Esophagus squamous epithelium (tissue), 5 donors: ENCODE results near the gene ERCC4. TPM values are rescaled to one million over a fixed set of nuclear protein-coding genes. Genes with fewer than 3 reads are reported as not detected.

ENCODE experiments used
- DNase-seq: peaks from one replicate; lab custom pipeline; 2025; lab: John Stamatoyannopoulos, UW
- H3K27ac ChIP-seq, 4 donors: fragments of 200-600 bp; sonication (generic); one replicate each; pipeline ENCODE4 v1.5.1; 2016 to 2019; ENCODE audit warnings: mild to moderate bottlenecking in 1 of 4
- H3K27me3 ChIP-seq, 4 donors: fragments of 200-600 bp; sonication (generic); 1 replicate in 3 of 4; 2 replicates in 1 of 4; pipeline versions ENCODE4 v1.5.1 to v1.6.0; 2017 to 2021; ENCODE audit warnings: antibody characterized with exemption in 1 of 4
- H3K36me3 ChIP-seq, 3 donors: fragments of 200-600 bp; sonication (generic); one replicate each; pipeline ENCODE4 v1.5.1; 2016 to 2019
- H3K4me1 ChIP-seq, 3 donors: fragments of 200-600 bp; sonication (generic); one replicate each; pipeline ENCODE4 v1.5.1; 2017 to 2019
- H3K4me3 ChIP-seq, 4 donors: fragments of 200-600 bp; sonication (generic); 1 replicate in 3 of 4; 2 replicates in 1 of 4; pipeline ENCODE4 v1.5.1; 2016 to 2019; ENCODE audit warnings: mild to moderate bottlenecking in 2 of 4, moderate library complexity in 1 of 4
- H3K9me3 ChIP-seq, 3 donors: fragments of 200-600 bp; sonication (generic); one replicate each; pipeline ENCODE4 v1.5.1; 2016 to 2019
- CTCF ChIP-seq, 6 experiments: fragments of 450-650 bp in 4 of 6; fragments of 200-600 bp in 2 of 6; sonication (generic) in 2 of 6; IDR thresholded peaks; one replicate each; pipeline ENCODE4 v1.5.1; 2016 to 2019; ENCODE audit warnings: antibody characterized with exemption in 6 of 6, mild to moderate bottlenecking in 4 of 6, moderate library complexity in 4 of 6
- POLR2A ChIP-seq, 4 donors: fragments of 450-650 bp; IDR thresholded peaks; one replicate each; pipeline ENCODE4 v1.6.1; 2017; ENCODE audit warnings: antibody characterized with exemption in 4 of 4, mild to moderate bottlenecking in 4 of 4, moderate library complexity in 3 of 4
- WGBS, 2 donors: methylation state at CpG; one replicate each; pipeline ENCODE4 v1.1.5; 2018; 5-methylcytosine and 5-hydroxymethylcytosine counted together
- intact Hi-C: fragments of 100-400 bp; cut with DNase I; formaldehyde crosslinking; loops from one replicate; pipeline ENCODE4 v1.15.0; 2022
- total RNA-seq, 4 donors: library from RNA; depleted of rRNA; stranded (reverse); fragments of >200 nt; gene quantifications; one replicate each; pipeline ENCODE4 v1.1.0, GENCODE V29; 2016
- donor health status: DM: yes; HTN: yes; CAD: no.

The ERCC4 gene
- total RNA-seq, 4 donors from 2014 or later = 4.4 to 8.2 (median 4.8) TPM

DNA sequence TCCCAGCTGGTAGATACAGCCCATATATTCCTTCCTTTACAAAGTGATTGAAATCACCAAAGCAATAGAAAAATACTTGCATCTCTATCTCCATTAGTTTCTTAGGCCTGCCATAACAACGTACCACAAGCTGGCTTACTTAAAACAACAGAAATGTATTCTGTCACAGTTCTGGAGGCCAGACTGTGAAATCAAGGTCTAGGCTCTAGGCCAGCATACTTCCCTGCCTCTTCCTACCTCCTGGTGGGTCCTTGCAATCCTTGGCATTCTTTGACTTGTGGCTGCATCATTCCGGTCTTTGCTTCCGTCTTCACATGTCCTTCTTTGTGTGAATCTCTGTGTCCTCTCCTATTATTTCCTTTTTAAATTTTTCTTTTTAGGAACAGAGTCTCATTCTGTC, 62.5 kb downstream of the ERCC4 start:
- 75 to 89% methylated on average over 3 of the region's 3 CpGs for WGBS, 2 donors
- Histone ChIP-seq H3K4me3 (no peak overlapping the region), H3K36me3 (no peaks in the 10 kb centered on the region), H3K27me3 (no peaks in the 10 kb centered on the region), H3K27ac (no peak overlapping the region), H3K4me1 (no peaks in the 10 kb centered on the region), H3K9me3 (peaks cover 0 to 8% (median 0%) of the 10 kb centered on the region in 3 donors)
- intact Hi-C loops = no loop called here
- no peak for TF ChIP-seq CTCF (IDR thresholded peaks at IDR 0.05)
- no peak for TF ChIP-seq POLR2A (IDR thresholded peaks at IDR 0.05)
- DNase-seq = no peak

GRCh38 chr16:13983625-13984024, 63.7 kb downstream of the ERCC4 start:
- Histone ChIP-seq H3K4me3 (no peak overlapping the region), H3K4me1 (no peaks in the 10 kb centered on the region), H3K36me3 (no peaks in the 10 kb centered on the region), H3K27ac (no peak overlapping the region), H3K9me3 (peaks cover 0 to 8% (median 0%) of the 10 kb centered on the region in 3 donors), H3K27me3 (no peaks in the 10 kb centered on the region)
- 70 to 75% methylated on average over 4 to 5 of the region's 5 CpGs for WGBS, 2 donors
- DNase-seq = no peak
- intact Hi-C loops = no loop called here
- no peak for TF ChIP-seq POLR2A (IDR thresholded peaks at IDR 0.05)
- TF ChIP-seq CTCF (IDR thresholded peaks at IDR 0.05) = no peak

- H3K4me1 ChIP-seq = no peaks in the 10 kb centered on the region
- H3K4me3 ChIP-seq = no peak overlapping the region
- peaks cover 0 to 5% (median 0%) of the 10 kb centered on the region in 3 donors for H3K9me3 ChIP-seq
- 82 to 89% methylated on average over 7 to 8 of the region's 8 CpGs for WGBS, 2 donors
- no peaks in the 10 kb centered on the region for H3K36me3 ChIP-seq
- H3K27me3 ChIP-seq = no peaks in the 10 kb centered on the region
- no peak overlapping the region for H3K27ac ChIP-seq
- no peak for DNase-seq
- intact Hi-C loops = no loop called here
- TF ChIP-seq POLR2A (IDR thresholded peaks at IDR 0.05) (no peak), CTCF (IDR thresholded peaks at IDR 0.05) (no peak)
These were observed 64.8 kb downstream of the ERCC4 start for GRCh38 chr16:13984794-13985193.

DNA sequence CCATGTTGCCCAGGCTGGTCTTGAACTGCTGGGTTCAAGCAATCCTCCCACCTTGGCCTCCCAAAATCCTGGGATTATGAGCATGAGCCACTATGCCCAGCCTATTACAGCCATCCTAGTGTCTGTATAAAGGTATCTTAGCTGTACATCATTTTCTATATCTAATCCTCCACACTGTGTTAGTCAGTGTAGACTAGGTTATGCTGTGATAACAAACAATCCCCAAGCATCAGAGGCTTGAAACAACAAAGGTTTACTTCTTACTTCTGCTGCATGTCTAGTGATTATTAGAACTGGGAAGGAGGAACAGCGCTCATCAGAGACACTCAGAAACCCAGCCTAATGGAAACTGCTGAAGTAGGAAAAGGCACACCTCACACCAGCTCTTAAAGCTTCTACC, 68.1 kb downstream of the ERCC4 start:
- Histone ChIP-seq H3K9me3 (no peaks in the 10 kb centered on the region), H3K27ac (no peak overlapping the region), H3K27me3 (no peaks in the 10 kb centered on the region), H3K4me3 (no peak overlapping the region), H3K36me3 (no peaks in the 10 kb centered on the region), H3K4me1 (no peaks in the 10 kb centered on the region)
- no peak for TF ChIP-seq POLR2A (IDR thresholded peaks at IDR 0.05)
- TF ChIP-seq CTCF (IDR thresholded peaks at IDR 0.05) = no peak
- intact Hi-C loops = no loop called here
- no peak for DNase-seq
- WGBS, 2 donors = 100% methylated on average over 1 of the region's 1 CpG

DNA sequence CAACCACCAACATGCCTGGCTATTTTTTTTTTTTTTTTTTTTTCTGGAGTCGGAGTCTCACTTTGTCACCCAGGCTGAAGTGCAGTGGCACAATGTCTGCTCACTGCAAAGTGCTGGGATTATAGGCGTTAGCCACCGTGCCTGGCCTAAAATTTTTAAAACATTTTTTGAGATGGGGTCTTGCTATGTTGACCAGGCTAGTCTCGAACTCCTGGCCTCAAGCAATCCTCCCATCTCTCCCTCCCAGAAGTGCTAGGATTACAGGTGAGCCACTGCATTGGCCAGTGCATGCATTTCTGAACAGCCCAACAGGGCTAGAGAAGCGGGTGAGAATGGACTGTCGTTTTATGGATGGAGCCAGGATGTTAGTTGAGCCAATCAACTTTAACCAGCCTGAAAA, 72.4 kb downstream of the ERCC4 start:
- Histone ChIP-seq H3K4me3 (no peak overlapping the region), H3K4me1 (peaks cover 0 to 8% (median 0%) of the 10 kb centered on the region in 3 donors), H3K9me3 (no peaks in the 10 kb centered on the region), H3K27ac (no peak overlapping the region), H3K36me3 (no peaks in the 10 kb centered on the region), H3K27me3 (no peaks in the 10 kb centered on the region)
- TF ChIP-seq POLR2A (IDR thresholded peaks at IDR 0.05) (no peak), CTCF (IDR thresholded peaks at IDR 0.05) (no peak)
- 83 to 88% methylated on average over 3 to 5 of the region's 6 CpGs for WGBS, 2 donors
- DNase-seq = no peak
- intact Hi-C loops = no loop called here
